Activated T-cell treated with anti-CD3 and anti-CD28 coated beads, Interleukin-2, amount 50 U/mL, for 1 hour (primary cell): ENCODE results near the gene JADE2.
A peak's percentile ranks its signal among the peaks of the same experiment; 100 is the strongest.
"Not testable (repeated sequence)": the region's sequence is repeated elsewhere in the genome, so short reads cannot be mapped to it uniquely, and the experiment has no call there.

Source experiments
- DNase-seq: peaks from one replicate; pipeline ENCODE4 v3.0.0-alpha.2; 2020

Gene JADE2

DNA sequence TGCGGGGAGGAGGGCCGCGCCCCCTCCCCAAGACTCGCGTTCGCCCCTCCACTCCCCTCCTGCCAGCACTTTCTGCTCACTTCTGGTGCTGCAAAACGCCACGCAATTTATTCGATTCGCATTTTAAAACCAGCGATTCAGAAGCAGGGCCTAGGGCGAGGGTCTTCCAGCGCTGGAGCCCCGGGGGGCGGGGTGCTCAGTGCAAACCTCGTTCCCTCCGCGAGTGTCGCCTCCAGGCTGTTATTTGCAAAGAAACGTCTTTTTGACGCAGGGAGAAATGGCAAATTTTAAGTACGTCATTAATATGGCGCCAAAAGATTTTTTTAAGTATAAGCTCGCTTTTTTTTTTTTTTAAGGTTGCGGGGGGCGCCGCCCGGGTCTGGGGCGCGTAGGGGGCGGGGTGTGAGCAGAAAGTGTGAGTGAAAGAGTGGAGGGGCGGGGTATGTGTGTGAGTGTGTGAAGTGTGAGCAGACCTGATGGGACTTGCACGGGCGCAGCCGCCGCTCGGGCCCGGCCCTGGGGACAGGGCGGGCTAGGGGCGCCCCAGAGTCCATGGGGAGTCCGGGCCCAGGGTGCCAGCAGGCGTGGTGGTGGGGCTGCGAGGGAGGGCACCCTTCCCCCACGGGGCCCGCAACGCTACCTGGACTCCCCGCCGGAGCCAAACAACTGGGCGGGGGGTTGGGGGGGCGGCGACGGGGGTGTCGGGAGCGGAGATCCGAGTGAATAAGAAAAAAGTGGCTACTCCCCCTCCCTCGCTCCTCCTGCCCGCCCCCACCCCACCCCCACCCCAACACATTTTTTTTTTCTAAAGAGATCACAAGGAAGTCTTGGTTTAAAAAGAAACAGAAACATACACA is at the start of gene JADE2:
TSS of gene JADE2 (plus strand) at position 845 of the 857 bp plus-strand sequence. CDS start 10,188 bp downstream, outside the sequence.
- DNase-seq: peak; percentile 89

GRCh38 chr5:134477462-134478245 is 47.8 kb upstream of the JADE2 start:
- no peak for DNase-seq

- DNase-seq: no peak
These were observed 45.6 kb upstream of the JADE2 start for GRCh38 chr5:134479839-134480238.

DNA sequence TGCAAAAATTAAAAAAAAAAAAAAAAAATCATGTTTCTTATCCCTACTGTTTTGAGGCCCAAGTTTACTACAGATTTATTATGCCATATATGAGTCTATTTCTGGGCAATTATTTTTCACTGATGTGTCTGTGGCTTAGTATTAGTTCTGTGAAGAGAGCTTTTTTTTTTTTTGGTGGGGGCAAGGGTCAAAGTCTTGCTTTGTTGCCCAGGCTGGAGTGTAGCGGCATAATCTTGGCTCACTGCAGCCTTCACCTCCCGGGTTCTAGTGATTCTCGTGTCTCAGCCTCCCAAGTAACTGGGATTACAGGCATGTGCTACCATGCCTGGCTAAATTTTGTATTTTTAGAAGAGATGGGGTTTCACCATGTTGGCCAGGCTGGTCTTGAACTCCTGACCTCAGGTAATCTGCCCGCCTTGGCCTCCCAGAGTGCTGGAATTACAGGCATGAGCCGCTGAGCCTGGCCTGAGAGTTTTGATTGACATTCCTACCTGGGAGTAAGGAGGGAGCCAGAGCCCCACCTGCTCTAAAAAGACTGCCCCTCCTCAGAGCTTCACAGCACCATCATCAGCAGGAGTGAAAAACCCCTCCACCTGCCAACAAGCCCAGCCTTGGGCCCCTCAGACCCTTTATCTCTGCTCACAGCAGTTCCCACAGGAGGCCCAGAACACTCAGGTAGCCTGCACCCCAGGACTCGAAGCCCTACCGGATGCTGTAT is 36.1 kb upstream of the JADE2 start:
- no peak for DNase-seq

GRCh38 chr5:134490255-134490924 is 35.1 kb upstream of the JADE2 start:
- no peak for DNase-seq

DNA sequence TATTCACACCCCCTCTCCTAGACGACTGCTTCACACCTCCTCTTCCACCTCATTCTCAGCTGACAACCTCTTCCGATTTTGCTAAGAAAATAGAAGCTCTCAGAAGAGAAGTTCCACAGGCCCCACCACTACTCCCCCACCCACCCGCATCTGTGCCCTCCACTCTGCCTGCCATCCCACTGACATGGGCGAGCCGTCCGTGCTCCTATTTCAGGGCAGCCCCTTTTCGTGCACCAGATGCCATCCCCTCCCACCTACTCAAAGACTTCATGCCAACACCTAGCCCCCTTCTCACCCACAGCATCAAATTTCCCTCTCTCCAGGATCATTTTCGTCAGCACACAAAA is 34.6 kb upstream of the JADE2 start:
- no peak for DNase-seq

DNA sequence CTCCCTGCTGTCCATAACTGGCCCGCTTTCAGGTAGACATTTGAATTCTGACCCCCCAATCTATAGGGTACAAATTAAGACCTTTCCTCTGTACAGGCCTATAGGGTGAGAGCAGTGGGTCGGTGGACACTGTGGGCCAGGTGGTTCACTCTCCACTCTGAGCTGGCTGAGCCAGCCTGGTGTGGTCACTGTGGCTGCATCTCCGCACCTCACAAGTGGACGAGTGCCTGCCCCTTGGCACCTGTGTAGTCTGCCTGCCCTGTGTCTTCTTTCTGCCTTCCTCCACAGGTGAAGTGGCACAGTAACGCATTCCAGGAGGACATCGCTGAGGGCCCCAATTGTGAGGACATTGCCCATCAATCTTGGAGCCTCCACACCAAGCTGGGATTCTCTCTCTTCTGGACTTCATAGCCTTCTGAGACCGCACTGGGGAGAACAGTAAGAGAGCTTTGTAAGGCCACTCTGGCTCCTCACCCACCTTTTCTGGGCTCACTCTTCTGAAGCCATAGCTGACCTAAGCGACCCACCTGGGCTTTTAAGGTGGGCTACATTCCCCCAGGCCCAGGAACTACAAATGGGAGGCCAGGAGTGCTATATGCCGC is 33.5 kb upstream of the JADE2 start:
- DNase-seq: no peak

GRCh38 chr5:134492568-134492967 is 32.9 kb upstream of the JADE2 start:
- no peak for DNase-seq

- DNase-seq: no peak
These were observed 31.9 kb upstream of the JADE2 start for GRCh38 chr5:134493461-134494055.

- no peak for DNase-seq
These were observed 30.7 kb upstream of the JADE2 start for GRCh38 chr5:134494780-134495179.

DNA sequence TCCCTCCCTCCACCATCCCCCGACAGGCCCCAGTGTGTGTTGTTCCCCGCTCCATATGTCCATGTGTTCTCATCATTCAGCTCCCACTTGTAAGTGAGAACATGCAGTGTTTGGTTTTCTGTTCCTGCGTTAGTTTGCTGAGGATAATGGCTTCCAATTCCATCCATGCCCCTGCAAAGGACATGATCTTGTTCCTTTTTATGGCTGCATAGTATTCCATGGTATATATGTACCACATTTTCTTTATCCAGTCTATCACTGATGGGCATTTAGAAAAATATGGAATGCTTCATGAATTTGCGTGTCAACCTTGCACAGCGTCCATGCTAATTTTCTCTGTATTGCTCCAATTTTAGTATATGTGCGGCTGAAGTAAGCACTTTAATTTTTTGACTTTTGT is 25.6 kb upstream of the JADE2 start:
- not testable (repeated sequence) for DNase-seq

- no peak for DNase-seq
These were observed 24.6 kb upstream of the JADE2 start for GRCh38 chr5:134500699-134501430.

GRCh38 chr5:134502259-134502658 is 23.2 kb upstream of the JADE2 start:
- no peak for DNase-seq

GRCh38 chr5:134503088-134503936 is 22.2 kb upstream of the JADE2 start:
- peak; percentile 59 for DNase-seq

- no peak for DNase-seq
These were observed 21.5 kb upstream of the JADE2 start for GRCh38 chr5:134503937-134504437.

- no peak for DNase-seq
These were observed 20.7 kb upstream of the JADE2 start for GRCh38 chr5:134504629-134505300.

DNA sequence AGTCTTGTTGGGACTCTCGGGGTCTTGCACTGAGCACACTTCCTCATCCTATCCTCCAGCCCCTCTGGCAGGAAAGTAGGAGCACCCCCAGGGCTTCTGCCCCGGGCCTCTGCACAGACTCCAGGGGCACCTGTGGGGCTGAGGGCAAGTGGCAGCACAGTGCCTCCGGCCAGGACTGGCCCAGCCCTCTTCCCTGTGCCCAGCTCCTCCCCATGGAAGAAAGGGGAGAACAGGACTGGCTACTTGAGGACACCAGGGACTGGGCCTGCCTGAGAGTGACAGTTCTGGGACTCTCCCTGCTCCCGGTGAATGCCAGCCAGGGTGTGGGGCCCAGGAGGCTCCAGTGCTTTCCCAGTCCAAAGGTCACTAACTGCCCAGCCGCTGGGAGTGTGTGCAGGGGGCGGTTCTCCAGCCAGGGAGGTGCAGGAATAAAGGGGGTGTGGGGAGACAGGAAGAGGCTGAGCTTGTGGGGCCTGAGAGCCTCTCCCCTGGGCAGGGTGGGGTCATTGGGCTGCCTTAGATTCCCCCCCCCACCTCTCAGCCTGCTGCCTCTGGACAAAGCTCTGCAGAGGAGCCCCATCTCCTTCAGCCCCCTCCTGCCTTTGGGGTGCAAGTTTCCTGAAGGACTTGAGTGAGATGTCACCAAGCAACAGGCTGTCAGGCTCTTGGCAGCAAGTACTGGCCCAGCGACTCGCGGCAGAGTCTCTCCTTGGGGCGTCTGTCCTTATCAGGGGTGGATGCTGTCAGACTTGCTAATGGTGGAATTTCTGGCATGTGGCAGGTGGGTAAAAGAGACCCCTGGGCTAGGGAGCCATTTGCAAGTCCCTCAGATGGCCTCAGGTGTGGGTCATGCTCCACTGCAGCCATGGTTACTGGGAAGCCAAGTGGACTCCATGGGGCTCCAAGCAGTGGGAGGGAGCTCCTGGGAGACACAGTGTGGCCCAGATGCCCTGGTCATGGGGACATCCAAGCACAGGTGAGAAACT is 19.1 kb upstream of the JADE2 start:
- no peak for DNase-seq

GRCh38 chr5:134507452-134507851 is 18.0 kb upstream of the JADE2 start:
- DNase-seq: no peak
